ENCODE measurements around the gene COLEC12.
"Not testable (repeated sequence)": the region's sequence is repeated elsewhere in the genome, so short reads cannot be mapped to it uniquely, and the experiment has no call there.

COLEC12 gene

DNA sequence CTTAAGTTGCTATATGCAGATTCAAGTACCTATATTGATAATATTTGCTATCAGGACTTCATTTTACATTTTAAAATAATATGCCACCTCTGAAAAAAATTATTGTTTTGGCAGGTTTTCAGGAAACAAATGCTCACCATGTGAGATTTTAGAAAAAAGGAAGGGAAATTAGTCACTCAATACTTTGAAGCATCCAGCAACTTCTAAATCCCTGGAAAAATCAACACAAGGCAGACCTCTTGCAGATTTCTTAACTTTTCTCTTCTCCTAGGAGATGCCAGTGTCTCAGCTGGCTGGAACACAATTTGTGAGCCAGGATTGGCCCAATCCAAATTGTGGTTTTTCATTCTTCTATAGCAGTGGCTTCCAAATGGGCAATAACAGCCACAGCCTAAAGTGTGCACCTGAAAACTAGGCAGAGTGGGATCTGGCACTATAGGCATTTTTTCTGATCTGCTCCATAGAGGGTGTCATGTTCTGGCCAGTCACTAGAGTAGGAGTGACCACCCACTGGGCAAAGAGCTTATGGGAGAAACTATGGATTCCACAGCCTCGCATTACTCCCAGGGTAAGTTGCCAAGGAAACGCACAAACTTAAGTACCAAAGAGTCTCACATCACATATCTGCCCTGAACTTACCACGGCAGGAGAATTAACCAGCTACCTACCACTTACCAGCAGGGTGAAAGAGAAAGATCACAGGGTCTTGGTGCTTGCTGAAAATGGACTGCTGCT, 204.6 kb downstream of the COLEC12 start:
- TF ChIP-seq CTCF (IDR thresholded peaks at IDR 0.05; ENCODE audit: low read depth, low read length), result no peak
- H3K27me3 ChIP-seq (ENCODE audit: insufficient read depth, low read depth, severe bottlenecking), result no peaks in the 10 kb centered on the region
- DNase-seq, result no peak
- H3K27ac ChIP-seq, result no peak overlapping the region
- no peaks in the 10 kb centered on the region for H3K36me3 ChIP-seq
- H3K4me3 ChIP-seq (ENCODE audit: low read depth, low read length), result no peak overlapping the region
- no peaks in the 10 kb centered on the region for H3K9me3 ChIP-seq (ENCODE audit: severe bottlenecking)

DNA sequence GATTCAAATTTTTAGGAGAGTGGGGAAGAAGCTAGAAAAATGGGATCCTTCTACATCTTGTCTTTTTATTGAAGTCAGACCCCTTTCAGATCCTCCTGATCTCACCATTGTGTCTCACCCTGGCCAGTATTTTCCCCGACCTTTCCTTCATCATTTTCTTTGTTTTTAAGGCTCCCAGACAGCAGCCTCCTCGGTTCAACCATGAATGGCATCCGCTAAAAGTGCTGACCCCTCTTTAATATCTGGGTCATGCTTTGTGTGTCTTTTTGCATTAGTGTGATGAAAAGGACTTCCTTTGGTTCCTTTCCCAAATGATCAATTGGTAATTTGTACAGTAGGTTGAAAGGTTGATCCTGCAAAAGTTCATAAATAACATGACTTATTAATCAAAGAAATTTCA, 205.9 kb downstream of the COLEC12 start:
- no peak overlapping the region for H3K27ac ChIP-seq

DNA sequence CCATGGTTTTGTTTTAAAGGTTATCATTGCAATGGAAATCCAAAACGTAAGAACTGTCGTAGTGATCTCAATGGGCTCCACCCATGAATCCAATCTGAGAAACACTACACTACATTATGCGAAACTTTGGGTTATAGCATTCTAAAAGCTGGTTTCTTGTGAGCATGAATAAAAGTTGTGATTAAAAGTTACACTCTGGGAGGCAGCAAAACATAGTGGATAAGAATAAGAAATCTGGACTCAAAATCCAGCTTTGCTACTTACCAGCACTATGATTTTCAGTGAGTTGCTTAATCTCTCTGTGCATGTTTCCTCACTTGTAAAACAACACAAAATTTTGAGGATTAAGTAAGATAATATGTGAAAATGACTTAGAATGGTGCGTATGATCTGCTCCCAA, 207.0 kb downstream of the COLEC12 start:
- Histone ChIP-seq H3K27ac (no peak overlapping the region), H3K4me3 (ENCODE audit: low read depth, low read length) (no peak overlapping the region), H3K9me3 (ENCODE audit: severe bottlenecking) (no peaks in the 10 kb centered on the region), H3K27me3 (ENCODE audit: insufficient read depth, low read depth, severe bottlenecking) (no peaks in the 10 kb centered on the region), H3K36me3 (no peaks in the 10 kb centered on the region)
- no peak for DNase-seq
- no peak for TF ChIP-seq CTCF (IDR thresholded peaks at IDR 0.05; ENCODE audit: low read depth, low read length)

More for the DNA sequence above, 205.9 kb downstream of the COLEC12 start:
- H3K4me3 ChIP-seq (ENCODE audit: low read depth, low read length), result no peak overlapping the region
- no peak for DNase-seq
- no peaks in the 10 kb centered on the region for H3K36me3 ChIP-seq
- H3K27me3 ChIP-seq (ENCODE audit: insufficient read depth, low read depth, severe bottlenecking), result no peaks in the 10 kb centered on the region
- no peak for TF ChIP-seq CTCF (IDR thresholded peaks at IDR 0.05; ENCODE audit: low read depth, low read length)
- no peaks in the 10 kb centered on the region for H3K9me3 ChIP-seq (ENCODE audit: severe bottlenecking)

DNA sequence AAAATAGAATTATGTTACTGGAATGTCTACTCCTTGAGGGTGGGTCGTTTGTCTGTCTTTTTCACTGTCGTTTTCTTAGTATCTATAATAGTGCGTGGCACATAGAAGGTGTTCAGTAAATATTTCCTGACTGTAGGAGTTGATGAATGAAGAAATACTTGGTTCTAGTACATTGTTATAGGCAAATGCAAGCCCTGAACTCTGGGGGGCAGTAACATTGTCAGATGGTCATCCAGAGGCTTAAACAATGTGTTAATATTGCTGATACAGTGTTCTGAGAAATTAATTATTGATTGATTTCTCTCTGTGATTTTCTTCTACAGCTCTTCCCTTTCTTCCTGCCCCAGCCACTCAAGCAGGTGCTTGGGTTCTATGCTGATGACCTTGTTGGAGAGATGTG, 208.2 kb downstream of the COLEC12 start:
- H3K4me3 ChIP-seq (ENCODE audit: low read depth, low read length), result no peak overlapping the region
- DNase-seq, result peak; percentile 11
- no peaks in the 10 kb centered on the region for H3K36me3 ChIP-seq
- H3K9me3 ChIP-seq (ENCODE audit: severe bottlenecking), result no peaks in the 10 kb centered on the region
- 0 out of 2 replicates have a peak, but pooled peaks have one; percentile 15 for TF ChIP-seq CTCF (IDR thresholded peaks at IDR 0.05; ENCODE audit: low read depth, low read length)
- H3K27ac ChIP-seq, result no peak overlapping the region
- H3K27me3 ChIP-seq (ENCODE audit: insufficient read depth, low read depth, severe bottlenecking), result no peaks in the 10 kb centered on the region

DNA sequence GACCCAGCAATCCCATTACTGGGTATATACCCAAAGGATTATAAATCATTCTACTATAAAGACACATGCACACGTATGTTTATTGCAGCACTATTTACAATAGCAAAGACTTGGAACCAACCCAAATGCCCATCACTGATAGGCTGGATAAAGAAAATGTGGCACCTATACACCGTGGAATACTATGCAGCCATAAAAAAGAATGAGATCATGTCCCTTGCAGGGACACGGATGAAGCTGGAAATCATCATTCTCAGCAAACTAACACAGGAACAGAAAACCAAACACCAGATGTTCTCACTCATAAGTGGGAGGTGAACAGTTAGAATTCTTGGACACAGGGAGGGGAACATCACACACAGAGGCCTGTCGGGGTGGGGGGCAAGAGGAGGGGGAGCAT, 210.5 kb downstream of the COLEC12 start:
- not testable (repeated sequence) for H3K9me3 ChIP-seq (ENCODE audit: severe bottlenecking); H3K4me3 ChIP-seq (ENCODE audit: low read depth, low read length); DNase-seq; H3K27ac ChIP-seq; H3K36me3 ChIP-seq; H3K27me3 ChIP-seq (ENCODE audit: insufficient read depth, low read depth, severe bottlenecking)

DNA sequence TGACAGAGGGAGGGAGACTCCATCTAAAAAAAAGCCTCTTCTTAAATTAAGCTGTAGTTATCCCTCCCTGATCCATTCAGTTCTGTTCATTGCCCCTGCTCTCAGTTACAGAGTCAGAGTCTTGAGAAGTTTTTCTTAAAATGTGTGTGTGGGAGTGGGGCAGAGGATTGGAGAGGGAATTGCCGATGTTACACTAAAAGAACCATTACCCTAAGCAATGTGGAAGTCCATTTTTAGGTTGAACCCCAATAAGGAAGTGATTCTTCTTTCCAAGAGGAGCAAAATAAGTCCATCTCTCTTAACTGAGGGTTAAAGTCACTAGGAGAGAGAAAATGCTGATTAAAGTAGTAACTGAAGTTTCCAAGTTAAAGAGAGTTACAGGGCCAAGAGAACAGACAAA, 211.5 kb downstream of the COLEC12 start:
- Histone ChIP-seq H3K9me3 (ENCODE audit: severe bottlenecking) (no peaks in the 10 kb centered on the region), H3K36me3 (no peaks in the 10 kb centered on the region), H3K27ac (no peak overlapping the region), H3K27me3 (ENCODE audit: insufficient read depth, low read depth, severe bottlenecking) (no peaks in the 10 kb centered on the region), H3K4me3 (ENCODE audit: low read depth, low read length) (no peak overlapping the region)
- no peak for TF ChIP-seq CTCF (IDR thresholded peaks at IDR 0.05; ENCODE audit: low read depth, low read length)
- no peak for DNase-seq
